ENCODE measurements around the gene ADGRL3. TPM values are rescaled to one million over a fixed set of nuclear protein-coding genes. Genes with fewer than 3 reads are reported as not detected.

ADGRL3 gene
- total RNA-seq, 1 donor from 2014 or later: 6.1 TPM

DNA sequence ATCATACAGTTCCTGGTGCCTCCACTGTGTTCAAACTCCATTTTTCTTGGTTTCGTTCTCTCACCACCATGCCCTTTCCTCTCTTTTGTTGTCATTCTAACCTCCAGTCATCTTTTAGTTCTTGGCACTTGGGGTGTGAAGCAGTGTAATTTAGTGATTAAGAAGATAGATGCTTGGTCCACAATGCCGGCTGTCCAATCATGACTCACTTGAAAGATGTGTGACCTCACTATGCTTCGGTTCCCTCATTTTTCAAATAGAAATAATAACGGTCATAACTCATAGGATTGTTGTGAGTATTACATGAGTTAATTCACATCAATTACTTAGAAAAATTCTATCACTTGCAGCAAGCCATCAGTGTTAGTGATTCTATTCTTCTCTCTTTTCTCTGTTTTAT lies 327.8 kb downstream of the ADGRL3 start:
- Histone ChIP-seq H3K4me1 (no peaks in the 10 kb centered on the region), H3K27me3 (ENCODE audit: low read depth) (no peaks in the 10 kb centered on the region), H3K36me3 (no peaks in the 10 kb centered on the region), H3K9me3 (replicated peaks) (no peaks in the 10 kb centered on the region), H3K27ac (replicated peaks) (no peak overlapping the region), H3K4me3 (no peak overlapping the region)
- DNase-seq: no peak
- TF ChIP-seq, protein P1, sequence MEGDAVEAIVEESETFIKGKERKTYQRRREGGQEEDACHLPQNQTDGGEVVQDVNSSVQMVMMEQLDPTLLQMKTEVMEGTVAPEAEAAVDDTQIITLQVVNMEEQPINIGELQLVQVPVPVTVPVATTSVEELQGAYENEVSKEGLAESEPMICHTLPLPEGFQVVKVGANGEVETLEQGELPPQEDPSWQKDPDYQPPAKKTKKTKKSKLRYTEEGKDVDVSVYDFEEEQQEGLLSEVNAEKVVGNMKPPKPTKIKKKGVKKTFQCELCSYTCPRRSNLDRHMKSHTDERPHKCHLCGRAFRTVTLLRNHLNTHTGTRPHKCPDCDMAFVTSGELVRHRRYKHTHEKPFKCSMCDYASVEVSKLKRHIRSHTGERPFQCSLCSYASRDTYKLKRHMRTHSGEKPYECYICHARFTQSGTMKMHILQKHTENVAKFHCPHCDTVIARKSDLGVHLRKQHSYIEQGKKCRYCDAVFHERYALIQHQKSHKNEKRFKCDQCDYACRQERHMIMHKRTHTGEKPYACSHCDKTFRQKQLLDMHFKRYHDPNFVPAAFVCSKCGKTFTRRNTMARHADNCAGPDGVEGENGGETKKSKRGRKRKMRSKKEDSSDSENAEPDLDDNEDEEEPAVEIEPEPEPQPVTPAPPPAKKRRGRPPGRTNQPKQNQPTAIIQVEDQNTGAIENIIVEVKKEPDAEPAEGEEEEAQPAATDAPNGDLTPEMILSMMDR (IDR thresholded peaks at IDR 0.05; ENCODE audit: borderline replicate concordance): no peak
- intact Hi-C loops (cut with micrococcal nuclease): no loop called here

DNA sequence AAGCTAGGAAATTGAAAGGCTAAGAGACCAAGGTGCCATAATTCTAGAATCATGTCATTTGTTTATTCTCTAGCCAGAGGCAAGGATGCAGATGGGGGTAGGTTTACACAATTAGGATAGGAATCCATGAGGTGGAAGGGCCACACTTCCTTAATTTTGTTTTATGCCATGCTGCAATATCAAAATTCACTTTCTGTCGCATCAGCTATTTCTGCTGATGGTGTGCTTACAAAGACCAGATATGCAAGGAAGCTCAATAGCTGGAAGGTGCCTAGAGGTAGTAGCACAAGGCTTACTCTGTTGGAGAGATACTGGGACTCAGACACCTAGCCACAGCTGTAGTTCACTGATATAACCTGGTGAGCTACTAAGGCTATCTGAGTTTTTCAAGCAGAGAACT lies 328.5 kb downstream of the ADGRL3 start:
- Histone ChIP-seq H3K36me3 (no peaks in the 10 kb centered on the region), H3K4me3 (no peak overlapping the region), H3K9me3 (replicated peaks) (peaks cover 2% of the 10 kb centered on the region), H3K27me3 (ENCODE audit: low read depth) (no peaks in the 10 kb centered on the region), H3K27ac (replicated peaks) (no peak overlapping the region), H3K4me1 (no peaks in the 10 kb centered on the region)
- TF ChIP-seq, protein P1 (IDR thresholded peaks at IDR 0.05; ENCODE audit: borderline replicate concordance): no peak
- DNase-seq: no peak
- intact Hi-C loops (cut with micrococcal nuclease): no loop called here

DNA sequence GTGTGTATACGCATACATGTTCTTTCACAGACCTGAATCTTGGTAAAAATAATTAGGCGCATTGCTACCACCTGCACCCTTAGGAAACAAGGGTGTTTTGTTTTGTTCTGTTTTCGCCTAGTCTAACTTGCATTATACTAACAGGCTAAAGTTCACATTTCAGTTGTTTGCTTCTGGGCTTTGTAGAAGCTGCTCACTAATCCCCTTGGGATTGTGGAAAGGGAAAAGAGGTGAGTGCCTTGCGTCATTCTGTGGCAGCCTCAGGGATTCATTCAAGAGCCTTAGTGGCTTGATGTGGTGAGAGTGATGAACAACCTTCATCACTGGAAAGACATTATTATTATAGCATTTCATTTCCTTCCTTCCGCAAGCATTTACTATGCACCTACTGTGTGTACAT lies 331.1 kb downstream of the ADGRL3 start:
- DNase-seq: no peak
- no peak overlapping the region for H3K27ac ChIP-seq (replicated peaks)
- H3K4me1 ChIP-seq: no peaks in the 10 kb centered on the region
- H3K4me3 ChIP-seq: no peak overlapping the region
- TF ChIP-seq, protein P1 (IDR thresholded peaks at IDR 0.05; ENCODE audit: borderline replicate concordance): no peak
- intact Hi-C loops (cut with micrococcal nuclease): no loop called here
- no peaks in the 10 kb centered on the region for H3K36me3 ChIP-seq
- H3K27me3 ChIP-seq (ENCODE audit: low read depth): no peaks in the 10 kb centered on the region
- peaks cover 16% of the 10 kb centered on the region for H3K9me3 ChIP-seq (replicated peaks)

DNA sequence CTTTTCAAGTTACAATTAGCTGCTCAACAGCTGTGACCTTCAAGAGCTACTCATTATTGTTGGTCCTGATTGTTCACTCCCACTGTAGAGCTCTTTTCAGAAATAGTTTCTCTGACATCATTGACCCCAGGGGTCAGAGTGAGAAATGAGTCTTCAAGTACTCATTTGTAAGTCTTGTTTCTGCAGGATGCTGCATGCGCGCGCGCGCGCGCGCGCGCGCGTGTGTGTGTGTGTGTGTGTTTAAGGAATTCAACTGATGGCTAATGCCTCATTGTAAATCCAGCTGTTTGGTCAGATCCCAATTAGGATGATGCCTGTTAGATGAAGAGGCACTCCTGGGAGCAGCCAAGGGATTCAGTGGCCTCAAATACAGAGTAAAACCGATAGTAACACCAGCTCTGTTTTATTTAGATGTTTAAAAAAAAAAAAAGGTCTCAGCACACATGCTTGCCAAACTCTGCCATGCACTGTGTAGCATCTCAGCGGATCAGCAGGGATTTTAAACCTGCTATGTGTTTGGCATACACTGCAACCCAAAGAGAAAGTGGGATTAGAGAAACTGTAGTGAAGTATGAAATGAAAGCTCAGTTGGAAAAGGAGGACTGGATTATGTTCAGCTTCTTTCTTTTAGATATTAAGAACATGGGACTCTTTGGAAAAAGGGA lies 332.3 kb downstream of the ADGRL3 start:
- Histone ChIP-seq H3K4me1 (no peaks in the 10 kb centered on the region), H3K27me3 (ENCODE audit: low read depth) (no peaks in the 10 kb centered on the region), H3K4me3 (no peak overlapping the region), H3K9me3 (replicated peaks) (peaks cover 16% of the 10 kb centered on the region), H3K36me3 (no peaks in the 10 kb centered on the region), H3K27ac (replicated peaks) (no peak overlapping the region)
- TF ChIP-seq, protein P1 (IDR thresholded peaks at IDR 0.05; ENCODE audit: borderline replicate concordance): no peak
- DNase-seq: peak; percentile 10
- intact Hi-C loops (cut with micrococcal nuclease): no loop called here

DNA sequence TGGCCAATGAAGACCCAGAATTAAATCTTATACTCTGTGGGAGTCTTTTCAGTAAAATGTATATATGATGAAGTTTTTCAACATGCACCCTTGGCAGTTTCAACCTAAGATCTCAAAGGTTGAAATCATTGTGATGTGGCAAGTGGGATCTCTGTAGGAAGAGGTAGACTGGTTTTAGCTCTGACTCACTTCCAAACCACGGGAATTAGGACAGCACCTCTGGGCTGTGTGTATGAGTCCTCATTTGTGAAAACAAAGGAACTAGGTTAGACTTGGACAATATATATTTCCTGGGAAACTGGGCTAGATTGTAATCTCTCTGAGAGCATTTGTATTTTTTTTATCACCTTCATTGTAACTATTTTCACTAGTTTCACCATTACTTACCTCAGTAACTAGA lies 333.0 kb downstream of the ADGRL3 start:
- Histone ChIP-seq H3K27me3 (ENCODE audit: low read depth) (no peaks in the 10 kb centered on the region), H3K36me3 (no peaks in the 10 kb centered on the region), H3K9me3 (replicated peaks) (peaks cover 16% of the 10 kb centered on the region), H3K27ac (replicated peaks) (no peak overlapping the region), H3K4me1 (no peaks in the 10 kb centered on the region), H3K4me3 (no peak overlapping the region)
- intact Hi-C loops (cut with micrococcal nuclease): no loop called here
- TF ChIP-seq, protein P1 (IDR thresholded peaks at IDR 0.05; ENCODE audit: borderline replicate concordance): no peak
- DNase-seq: no peak
